Astrocyte (in vitro differentiated cells and primary cell): ENCODE data around the gene HDAC8. TPM values are rescaled to one million over a fixed set of nuclear protein-coding genes. Genes with fewer than 3 reads are reported as not detected.

ENCODE experiments used
- DNase-seq: peaks from one replicate; pipeline ENCODE4 v3.0.0-alpha.2; 2010; ENCODE audit warnings: low read depth
- FAIRE-seq: peaks from 2 replicates; lab custom pipeline; 2011; peaks lifted over from hg19 to GRCh38; lab: Jason Lieb, UNC
- H2AFZ ChIP-seq: 2 replicates; pipeline ENCODE4 v1.6.0; 2012; ENCODE audit warnings: low read depth, low read length, inconsistent platforms
- H3K27ac ChIP-seq: 2 replicates; pipeline ENCODE4 v1.5.1; 2011; ENCODE audit warnings: low read depth, low read length, inconsistent platforms
- H3K27me3 ChIP-seq: 2 replicates; pipeline ENCODE4 v1.6.0; 2011; ENCODE audit warnings: low read length, inconsistent platforms; ENCODE audit not compliant: insufficient read depth
- H3K36me3 ChIP-seq: 2 replicates; pipeline ENCODE4 v1.5.1; 2011; ENCODE audit warnings: low read length, inconsistent platforms; ENCODE audit not compliant: insufficient read depth
- H3K4me1 ChIP-seq: 2 replicates; pipeline ENCODE4 v1.5.1; 2011; ENCODE audit warnings: low read length, inconsistent platforms; ENCODE audit not compliant: insufficient read depth
- H3K4me2 ChIP-seq: 2 replicates; pipeline ENCODE4 v1.6.0; 2012; ENCODE audit warnings: low read length, inconsistent platforms
- H3K4me3 ChIP-seq: 2 replicates; pipeline ENCODE4 v1.5.1; 2011; ENCODE audit warnings: low read depth, mild to moderate bottlenecking, low read length, inconsistent platforms; ENCODE audit not compliant: insufficient read depth
- H3K79me2 ChIP-seq: 2 replicates; pipeline ENCODE4 v1.6.0; 2012; ENCODE audit warnings: mild to moderate bottlenecking, low read length, inconsistent platforms; ENCODE audit not compliant: insufficient read depth
- H3K9ac ChIP-seq: 2 replicates; pipeline ENCODE4 v1.6.0; 2012; ENCODE audit warnings: mild to moderate bottlenecking, low read length, inconsistent platforms
- H3K9me3 ChIP-seq: 2 replicates; pipeline ENCODE4 v1.5.1; 2012; ENCODE audit warnings: low read depth, mild to moderate bottlenecking, low read length, inconsistent platforms; ENCODE audit not compliant: insufficient read depth
- H4K20me1 ChIP-seq: 2 replicates; pipeline ENCODE4 v1.6.0; 2012; ENCODE audit warnings: low read length, inconsistent platforms; ENCODE audit not compliant: insufficient read depth
- H3K27ac Mint-ChIP-seq: one replicate; pipeline ENCODE4 v1.8.0; 2021; ENCODE audit warnings: mild to moderate bottlenecking, mixed read lengths; ENCODE audit not compliant: unreplicated experiment
- H3K27me3 Mint-ChIP-seq: one replicate; pipeline ENCODE4 v1.8.0; 2021; ENCODE audit warnings: low read depth, mixed read lengths; ENCODE audit not compliant: unreplicated experiment
- H3K36me3 Mint-ChIP-seq: one replicate; pipeline ENCODE4 v1.8.0; 2021; ENCODE audit warnings: low read depth, mixed read lengths; ENCODE audit not compliant: unreplicated experiment
- H3K4me1 Mint-ChIP-seq: one replicate; pipeline ENCODE4 v1.8.0; 2021; ENCODE audit warnings: low read depth, mixed read lengths; ENCODE audit not compliant: unreplicated experiment
- H3K4me3 Mint-ChIP-seq: one replicate; pipeline ENCODE4 v1.8.0; 2021; ENCODE audit warnings: mild to moderate bottlenecking, moderate library complexity, mixed read lengths; ENCODE audit not compliant: unreplicated experiment
- H3K9me3 Mint-ChIP-seq: one replicate; pipeline ENCODE4 v1.8.0; 2021; ENCODE audit warnings: mild to moderate bottlenecking, mixed read lengths; ENCODE audit not compliant: unreplicated experiment
- CTCF ChIP-seq: IDR thresholded peaks from 2 replicates; pipeline ENCODE4 v1.5.1; 2011; ENCODE audit warnings: low read depth, mild to moderate bottlenecking, inconsistent platforms, low read length, moderate library complexity; ENCODE audit not compliant: insufficient read depth
- EZH2 ChIP-seq: IDR thresholded peaks from 2 replicates; pipeline ENCODE4 v1.6.1; 2012; ENCODE audit warnings: mild to moderate bottlenecking, low read length, inconsistent platforms; ENCODE audit not compliant: insufficient read depth
- total RNA-seq: library from RNA; stranded (reverse); gene quantifications from 2 replicates; pipeline ENCODE4 v1.2.1, GENCODE V29; 2021

HDAC8 gene
- total RNA-seq, 1 donor from 2014 or later, result 23.6 TPM

GRCh38 chrX:72347366-72347765 lies 225.3 kb downstream of the HDAC8 start:
- no peaks in the 10 kb centered on the region for H3K27me3 Mint-ChIP-seq
- no peaks in the 10 kb centered on the region for H3K4me1 ChIP-seq
- no peak overlapping the region for H3K4me3 ChIP-seq
- H3K9ac ChIP-seq, result no peak overlapping the region
- TF ChIP-seq CTCF (no peak), EZH2 (no peak)
- DNase-seq, result no peak
- no peaks in the 10 kb centered on the region for H3K9me3 ChIP-seq
- peaks cover 1% of the 10 kb centered on the region for H3K9me3 Mint-ChIP-seq
- no peak overlapping the region for H3K4me2 ChIP-seq
- FAIRE-seq, result peak; percentile 26
- H3K27ac Mint-ChIP-seq, result no peak overlapping the region
- H4K20me1 ChIP-seq, result no peaks in the 10 kb centered on the region
- H3K36me3 Mint-ChIP-seq, result no peaks in the 10 kb centered on the region
- H3K4me1 Mint-ChIP-seq, result peaks cover 12% of the 10 kb centered on the region
- H3K27ac ChIP-seq, result no peak overlapping the region
- no peak overlapping the region for H2AFZ ChIP-seq
- no peaks in the 10 kb centered on the region for H3K79me2 ChIP-seq
- H3K27me3 ChIP-seq, result no peaks in the 10 kb centered on the region
- no peak overlapping the region for H3K4me3 Mint-ChIP-seq
- no peaks in the 10 kb centered on the region for H3K36me3 ChIP-seq

GRCh38 chrX:72346302-72346949 lies 226.2 kb downstream of the HDAC8 start:
- Histone ChIP-seq H3K4me3 (no peak overlapping the region), H3K4me2 (no peak overlapping the region), H4K20me1 (no peaks in the 10 kb centered on the region), H3K36me3 (no peaks in the 10 kb centered on the region), H2AFZ (no peak overlapping the region), H3K27me3 (no peaks in the 10 kb centered on the region), H3K79me2 (no peaks in the 10 kb centered on the region), H3K9ac (no peak overlapping the region), H3K27ac (no peak overlapping the region), H3K4me1 (no peaks in the 10 kb centered on the region), H3K9me3 (no peaks in the 10 kb centered on the region)
- no peak overlapping the region for H3K27ac Mint-ChIP-seq
- FAIRE-seq (no peak), DNase-seq (no peak)
- H3K9me3 Mint-ChIP-seq, result peaks cover 1% of the 10 kb centered on the region
- no peaks in the 10 kb centered on the region for H3K27me3 Mint-ChIP-seq
- TF ChIP-seq CTCF (no peak), EZH2 (no peak)
- H3K4me3 Mint-ChIP-seq, result no peak overlapping the region
- peaks cover 12% of the 10 kb centered on the region for H3K4me1 Mint-ChIP-seq
- no peaks in the 10 kb centered on the region for H3K36me3 Mint-ChIP-seq

- Histone ChIP-seq H3K4me1 (no peaks in the 10 kb centered on the region), H3K27ac (no peak overlapping the region), H3K4me2 (no peak overlapping the region), H3K9me3 (no peaks in the 10 kb centered on the region), H4K20me1 (no peaks in the 10 kb centered on the region), H3K79me2 (no peaks in the 10 kb centered on the region), H3K4me3 (no peak overlapping the region), H3K27me3 (no peaks in the 10 kb centered on the region), H2AFZ (no peak overlapping the region), H3K9ac (no peak overlapping the region), H3K36me3 (no peaks in the 10 kb centered on the region)
- no peak overlapping the region for H3K27ac Mint-ChIP-seq
- TF ChIP-seq EZH2, result no peak
- TF ChIP-seq CTCF, result no peak
- no peaks in the 10 kb centered on the region for H3K36me3 Mint-ChIP-seq
- H3K4me1 Mint-ChIP-seq, result no peaks in the 10 kb centered on the region
- DNase-seq (no peak), FAIRE-seq (no peak)
- H3K4me3 Mint-ChIP-seq, result no peak overlapping the region
- H3K9me3 Mint-ChIP-seq, result no peaks in the 10 kb centered on the region
- H3K27me3 Mint-ChIP-seq, result no peaks in the 10 kb centered on the region
Measured at GRCh38 chrX:72340626-72341025, 232.0 kb downstream of the HDAC8 start.
